ENCODE data around the gene HAO2. TPM values are rescaled to one million over a fixed set of nuclear protein-coding genes. Genes with fewer than 3 reads are reported as not detected.

HAO2 gene
- total RNA-seq, 2 experiments from 2014 or later, result not detected

- TF ChIP-seq EZH2phosphoT487 (IDR thresholded peaks at IDR 0.05; ENCODE audit: borderline replicate concordance, low read depth, low read length) (no peak), CTCF (conservative IDR thresholded peaks at IDR 0.05; ENCODE audit: low read length) (no peak)
- no peak overlapping the region for H3K4me3 ChIP-seq (ENCODE audit: low read depth, low read length, poor library complexity, severe bottlenecking)
- DNase-seq (ENCODE audit: low spot score), result no peak
- no peaks in the 10 kb centered on the region for H3K4me1 ChIP-seq (ENCODE audit: insufficient read depth, low read length, poor library complexity, severe bottlenecking)
- H4K20me1 ChIP-seq (ENCODE audit: insufficient read depth, low read length), result no peaks in the 10 kb centered on the region
- ChIA-PET CTCF (ENCODE audit: unreplicated experiment) (no interaction called here), POLR2A (interaction anchor here (0.9 kb wide), 1 partner anchor 65 kb away, joined by 4 read pairs; no protein-coding TSS in a partner anchor)
- no peaks in the 10 kb centered on the region for H3K36me3 ChIP-seq (ENCODE audit: insufficient read depth, low read length)
- no peak overlapping the region for H3K27ac ChIP-seq (ENCODE audit: low read depth, low read length, poor library complexity, severe bottlenecking)
- H3K79me2 ChIP-seq (ENCODE audit: insufficient read depth, low read depth, low read length), result no peaks in the 10 kb centered on the region
- no peaks in the 10 kb centered on the region for H3K9me3 ChIP-seq (ENCODE audit: low read length)
- H3K4me2 ChIP-seq (ENCODE audit: low read length), result no peak overlapping the region
- intact Hi-C loops (cut with micrococcal nuclease; ENCODE audit: unreplicated experiment), result no loop called here
- H3K9me2 ChIP-seq (ENCODE audit: insufficient read depth, low read length), result no peaks in the 10 kb centered on the region
- no TSS peak for BruUV-seq (replicated peaks)
- no peak overlapping the region for H2AFZ ChIP-seq (ENCODE audit: low read length)
These were observed 8.9 kb upstream of the HAO2 start for GRCh38 chr1:119359730-119360129.

GRCh38 chr1:119361205-119361604, 7.4 kb upstream of the HAO2 start:
- H3K9me2 ChIP-seq (ENCODE audit: insufficient read depth, low read length), result no peaks in the 10 kb centered on the region
- H4K20me1 ChIP-seq (ENCODE audit: insufficient read depth, low read length), result no peaks in the 10 kb centered on the region
- H3K27ac ChIP-seq (ENCODE audit: low read depth, low read length, poor library complexity, severe bottlenecking), result no peak overlapping the region
- no peak for DNase-seq (ENCODE audit: low spot score)
- H3K4me2 ChIP-seq (ENCODE audit: low read length), result no peak overlapping the region
- no peaks in the 10 kb centered on the region for H3K4me1 ChIP-seq (ENCODE audit: insufficient read depth, low read length, poor library complexity, severe bottlenecking)
- H3K36me3 ChIP-seq (ENCODE audit: insufficient read depth, low read length), result no peaks in the 10 kb centered on the region
- H3K4me3 ChIP-seq (ENCODE audit: low read depth, low read length, poor library complexity, severe bottlenecking), result no peak overlapping the region
- H3K9me3 ChIP-seq (ENCODE audit: low read length), result no peaks in the 10 kb centered on the region
- intact Hi-C loops (cut with micrococcal nuclease; ENCODE audit: unreplicated experiment), result no loop called here
- no peak overlapping the region for H2AFZ ChIP-seq (ENCODE audit: low read length)
- TF ChIP-seq EZH2phosphoT487 (IDR thresholded peaks at IDR 0.05; ENCODE audit: borderline replicate concordance, low read depth, low read length), result no peak
- no peak for TF ChIP-seq CTCF (conservative IDR thresholded peaks at IDR 0.05; ENCODE audit: low read length)
- CTCF ChIA-PET (ENCODE audit: unreplicated experiment), result no interaction called here
- no TSS peak for BruUV-seq (replicated peaks)
- H3K79me2 ChIP-seq (ENCODE audit: insufficient read depth, low read depth, low read length), result no peaks in the 10 kb centered on the region
- POLR2A ChIA-PET, result no interaction called here

- Histone ChIP-seq H3K9me3 (ENCODE audit: low read length) (no peaks in the 10 kb centered on the region), H3K27ac (ENCODE audit: low read depth, low read length, poor library complexity, severe bottlenecking) (no peak overlapping the region), H3K4me3 (ENCODE audit: low read depth, low read length, poor library complexity, severe bottlenecking) (no peak overlapping the region), H3K9me2 (ENCODE audit: insufficient read depth, low read length) (no peaks in the 10 kb centered on the region), H4K20me1 (ENCODE audit: insufficient read depth, low read length) (no peaks in the 10 kb centered on the region), H2AFZ (ENCODE audit: low read length) (no peak overlapping the region), H3K4me1 (ENCODE audit: insufficient read depth, low read length, poor library complexity, severe bottlenecking) (no peaks in the 10 kb centered on the region), H3K4me2 (ENCODE audit: low read length) (no peak overlapping the region), H3K36me3 (ENCODE audit: insufficient read depth, low read length) (no peaks in the 10 kb centered on the region), H3K79me2 (ENCODE audit: insufficient read depth, low read depth, low read length) (no peaks in the 10 kb centered on the region)
- no peak for TF ChIP-seq EZH2phosphoT487 (IDR thresholded peaks at IDR 0.05; ENCODE audit: borderline replicate concordance, low read depth, low read length)
- TF ChIP-seq CTCF (conservative IDR thresholded peaks at IDR 0.05; ENCODE audit: low read length), result no peak
- ChIA-PET CTCF (ENCODE audit: unreplicated experiment) (no interaction called here), POLR2A (no interaction called here)
- no TSS peak for BruUV-seq (replicated peaks)
- intact Hi-C loops (cut with micrococcal nuclease; ENCODE audit: unreplicated experiment), result no loop called here
- DNase-seq (ENCODE audit: low spot score), result no peak
These were observed 6.8 kb upstream of the HAO2 start for GRCh38 chr1:119361620-119362344.
